Osteocyte (in vitro differentiated cells): ENCODE data around the gene ALDH3A1. TPM values are rescaled to one million over a fixed set of nuclear protein-coding genes. Genes with fewer than 3 reads are reported as not detected.
"Not testable (repeated sequence)": the region's sequence is repeated elsewhere in the genome, so short reads cannot be mapped to it uniquely, and the experiment has no call there.

Source experiments
- DNase-seq: peaks from one replicate; pipeline ENCODE4 v3.0.0; 2021; ENCODE audit warnings: mixed read lengths; ENCODE audit not compliant: unreplicated experiment; ENCODE audit errors: extremely low spot score
- H3K27ac Mint-ChIP-seq: one replicate; pipeline ENCODE4 v1.8.0; 2021; ENCODE audit warnings: mild to moderate bottlenecking, mixed read lengths; ENCODE audit not compliant: unreplicated experiment
- H3K27me3 Mint-ChIP-seq: one replicate; pipeline ENCODE4 v1.8.0; 2021; ENCODE audit warnings: mixed read lengths; ENCODE audit not compliant: unreplicated experiment
- H3K36me3 Mint-ChIP-seq: one replicate; pipeline ENCODE4 v1.8.0; 2021; ENCODE audit warnings: mixed read lengths; ENCODE audit not compliant: unreplicated experiment
- H3K4me1 Mint-ChIP-seq: one replicate; pipeline ENCODE4 v1.8.0; 2021; ENCODE audit warnings: mixed read lengths; ENCODE audit not compliant: unreplicated experiment
- H3K4me3 Mint-ChIP-seq: one replicate; pipeline ENCODE4 v1.8.0; 2021; ENCODE audit warnings: mild to moderate bottlenecking, moderate library complexity, mixed read lengths; ENCODE audit not compliant: unreplicated experiment
- H3K9me3 Mint-ChIP-seq: one replicate; pipeline ENCODE4 v1.8.0; 2021; ENCODE audit warnings: mixed read lengths; ENCODE audit not compliant: unreplicated experiment
- CTCF ChIP-seq: fragments of 200-600 bp; sonication (generic); IDR thresholded peaks from 2 replicates; pipeline ENCODE4 v1.5.0; 2021; ENCODE audit warnings: antibody characterized with exemption, mild to moderate bottlenecking, moderate library complexity
- total RNA-seq: library from RNA; stranded (reverse); gene quantifications from 2 replicates; pipeline ENCODE4 v1.2.1, GENCODE V29; 2021

ALDH3A1 gene
- total RNA-seq, 1 donor from 2014 or later = 1.6 TPM

DNA sequence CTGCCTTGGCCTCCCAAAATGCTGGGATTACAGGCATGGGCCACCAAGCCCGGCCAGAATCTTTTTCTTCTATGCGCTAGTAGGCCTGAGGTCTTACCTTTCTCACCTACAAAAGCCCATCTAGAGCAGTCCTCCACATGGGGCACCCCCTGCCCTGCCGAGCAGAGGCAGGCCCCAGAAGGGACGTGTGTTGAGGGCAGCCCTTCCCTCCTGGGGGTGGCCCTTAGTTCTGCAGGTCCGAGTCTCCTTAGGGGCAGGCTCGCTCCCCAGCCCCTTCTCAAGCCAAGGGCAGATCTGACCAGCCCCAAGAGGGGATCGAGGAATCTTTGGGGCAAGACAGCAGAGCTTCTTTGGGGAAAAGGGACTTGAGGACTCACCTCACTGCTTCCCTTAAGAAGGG is 17.9 kb upstream of the ALDH3A1 start:
- Mint-ChIP-seq H3K9me3 (no peaks in the 10 kb centered on the region), H3K27ac (no peak overlapping the region), H3K27me3 (no peaks in the 10 kb centered on the region), H3K36me3 (no peaks in the 10 kb centered on the region), H3K4me1 (peaks cover 2% of the 10 kb centered on the region), H3K4me3 (no peak overlapping the region)
- TF ChIP-seq CTCF = no peak
- DNase-seq = peak; percentile 78

GRCh38 chr17:19763991-19764390 is 15.9 kb upstream of the ALDH3A1 start:
- not testable (repeated sequence) for H3K27ac Mint-ChIP-seq, H3K4me1 Mint-ChIP-seq, H3K4me3 Mint-ChIP-seq, H3K36me3 Mint-ChIP-seq, DNase-seq, H3K27me3 Mint-ChIP-seq, H3K9me3 Mint-ChIP-seq

DNA sequence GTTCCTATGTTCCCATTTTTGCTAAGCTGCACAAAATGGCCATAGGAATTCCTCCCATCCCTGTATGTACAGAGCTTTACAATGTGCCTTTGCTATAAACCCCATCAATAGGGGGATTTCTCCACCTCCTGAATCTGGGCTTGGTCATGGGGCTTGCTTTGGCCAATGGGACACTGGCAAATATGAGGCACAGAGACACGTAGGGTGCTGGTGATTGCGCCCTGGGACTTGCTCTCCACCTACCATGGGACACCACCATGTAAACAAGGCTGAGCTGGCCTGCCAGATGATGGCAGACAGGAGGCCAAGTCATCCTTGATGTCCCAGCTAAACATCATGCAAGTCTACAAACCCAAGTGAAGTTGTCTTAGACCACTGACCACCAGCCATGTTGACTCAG is 15.3 kb upstream of the ALDH3A1 start:
- DNase-seq = no peak
- TF ChIP-seq CTCF = no peak
- Mint-ChIP-seq H3K4me3 (no peak overlapping the region), H3K27ac (no peak overlapping the region), H3K4me1 (peaks cover 2% of the 10 kb centered on the region), H3K9me3 (no peaks in the 10 kb centered on the region), H3K27me3 (no peaks in the 10 kb centered on the region), H3K36me3 (no peaks in the 10 kb centered on the region)

DNA sequence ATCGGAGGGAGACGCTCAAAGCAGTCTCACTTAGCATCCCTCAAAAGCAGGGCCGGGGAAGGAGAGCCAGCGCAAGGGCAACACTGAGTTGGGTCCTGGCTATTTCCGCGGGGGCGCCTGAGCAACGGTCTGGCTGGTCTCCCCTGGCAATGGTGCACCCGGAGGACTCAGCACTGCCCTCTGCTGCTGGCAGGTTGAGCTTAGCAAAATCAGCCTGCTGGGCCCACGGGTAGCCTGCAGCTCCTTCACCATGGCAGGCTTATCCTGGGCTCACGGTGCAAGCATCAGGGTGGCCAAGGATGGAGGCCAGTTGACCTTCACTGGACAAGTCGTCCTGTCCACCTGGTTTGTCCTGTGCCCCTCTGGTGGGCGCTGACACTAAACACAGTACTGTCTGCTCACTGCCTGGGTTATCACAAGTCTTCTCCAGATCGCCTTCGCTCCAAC is 14.4 kb upstream of the ALDH3A1 start:
- Mint-ChIP-seq H3K36me3 (no peaks in the 10 kb centered on the region), H3K4me1 (peaks cover 2% of the 10 kb centered on the region), H3K27ac (no peak overlapping the region), H3K27me3 (no peaks in the 10 kb centered on the region), H3K9me3 (no peaks in the 10 kb centered on the region), H3K4me3 (no peak overlapping the region)
- TF ChIP-seq CTCF = peak; percentile 88
- peak; percentile 93 for DNase-seq

DNA sequence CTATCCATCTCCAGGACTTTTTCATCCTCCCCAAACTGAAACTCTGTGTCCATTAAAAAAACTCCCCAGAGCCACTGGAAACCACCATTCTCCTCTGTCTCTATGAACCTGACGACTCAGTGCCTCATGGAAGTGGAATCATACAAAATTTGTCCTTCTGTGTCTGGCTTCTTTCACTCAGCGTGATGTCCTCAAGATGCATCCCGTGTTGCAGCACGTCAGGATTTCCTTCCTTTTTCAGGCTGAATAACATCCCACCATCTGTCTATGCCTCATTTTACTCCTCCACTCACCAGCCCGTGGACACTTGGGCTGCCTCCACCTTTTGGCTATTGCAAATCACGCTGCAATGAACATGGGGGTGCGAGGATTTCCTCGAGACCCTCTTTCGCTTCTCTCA is 12.6 kb upstream of the ALDH3A1 start:
- H3K4me1 Mint-ChIP-seq = no peaks in the 10 kb centered on the region
- no peak for TF ChIP-seq CTCF
- no peaks in the 10 kb centered on the region for H3K36me3 Mint-ChIP-seq
- H3K27ac Mint-ChIP-seq = no peak overlapping the region
- DNase-seq = no peak
- no peaks in the 10 kb centered on the region for H3K9me3 Mint-ChIP-seq
- no peaks in the 10 kb centered on the region for H3K27me3 Mint-ChIP-seq
- H3K4me3 Mint-ChIP-seq = no peak overlapping the region
